Activated CD4-positive, alpha-beta T cell treated with anti-CD3 and anti-CD28 coated beads, Interleukin-2, amount 10 ng/mL, durations not matched to agents 24 days and 14 days (primary cell): ENCODE data around the gene SMC3. TPM values are rescaled to one million over a fixed set of nuclear protein-coding genes. Genes with fewer than 3 reads are reported as not detected.

Experiments
- total RNA-seq: library from RNA; stranded (reverse); gene quantifications from 2 replicates; pipeline ENCODE4 v1.2.3, GENCODE V29; 2022

Gene SMC3
- total RNA-seq, 1 donor from 2014 or later = 82.2 TPM

Other genes starting within 250 kb of the SMC3 start
- 76.0 and 79.9 TPM in 2 replicates for gene DUSP5, start 69.8 kb upstream of the SMC3 start, total RNA-seq
- 0.05 TPM in 1 of 2 replicates, not detected in the other for gene RBM20, start 76.6 kb downstream of the SMC3 start, total RNA-seq